Lung (tissue), 12 donors: ENCODE results near the gene TRAPPC1. TPM values are rescaled to one million over a fixed set of nuclear protein-coding genes. Genes with fewer than 3 reads are reported as not detected.

Experiments used
- ATAC-seq: fragments of 200-7000 bp; cut with Tn5 transposase; one replicate; pipeline ENCODE4 v1.9.1; 2020; ENCODE audit warnings: moderate number of reproducible peaks; ENCODE audit not compliant: insufficient read depth, low FRiP score
- DNase-seq, 3 donors: peaks; one replicate each; pipeline ENCODE4 v3.0.0-alpha.2; 2013 to 2017
- H3K27ac ChIP-seq, 2 donors: one replicate each; pipeline ENCODE4 v1.5.1; 2013; ENCODE audit warnings: mild to moderate bottlenecking in 2 of 2, moderate library complexity in 2 of 2, control low read depth in 1 of 2, inconsistent platforms in 1 of 2, low read depth in 1 of 2, low read length in 1 of 2
- H3K27me3 ChIP-seq, 3 donors: one replicate each; pipeline ENCODE4 v1.5.1; 2013; ENCODE audit warnings: low read length in 2 of 3; ENCODE audit not compliant: control insufficient read depth in 3 of 3, insufficient read depth in 3 of 3
- H3K36me3 ChIP-seq, 4 donors: one replicate each; pipeline ENCODE4 v1.5.1; 2013; ENCODE audit warnings: low read length in 4 of 4, mild to moderate bottlenecking in 1 of 4, moderate library complexity in 1 of 4; ENCODE audit not compliant: control insufficient read depth in 4 of 4, insufficient read depth in 4 of 4
- H3K4me1 ChIP-seq, 5 donors: one replicate each; pipeline ENCODE4 v1.5.1; 2013; ENCODE audit warnings: low read length in 5 of 5, mild to moderate bottlenecking in 2 of 5, moderate library complexity in 1 of 5; ENCODE audit not compliant: control insufficient read depth in 5 of 5, insufficient read depth in 5 of 5
- H3K4me3 ChIP-seq: one replicate; pipeline ENCODE4 v1.5.1; 2013; ENCODE audit warnings: mild to moderate bottlenecking, control low read depth, moderate library complexity
- H3K9ac ChIP-seq, 2 donors: one replicate each; pipeline ENCODE4 v1.5.1; 2013; ENCODE audit warnings: low read length in 2 of 2, control low read depth in 1 of 2; ENCODE audit not compliant: insufficient read depth in 1 of 2
- H3K9me3 ChIP-seq, 4 donors: one replicate each; pipeline ENCODE4 v1.5.1; 2013; ENCODE audit warnings: low read length in 3 of 4, mild to moderate bottlenecking in 1 of 4, moderate library complexity in 1 of 4; ENCODE audit not compliant: control insufficient read depth in 4 of 4, insufficient read depth in 3 of 4
- CTCF ChIP-seq: IDR thresholded peaks from 2 replicates; pipeline ENCODE4 v1.5.1; 2012; ENCODE audit warnings: mild to moderate bottlenecking; ENCODE audit errors: control extremely low read depth, extremely low read depth
- WGBS, 2 donors: extraction: QIAGEN DNeasy Blood & Tissue Kit; methylation state at CpG; one replicate each; pipeline ENCODE4 v1.1.7; 2013; 5-methylcytosine and 5-hydroxymethylcytosine counted together
- polyA plus RNA-seq, 2 donors: library from polyadenylated mRNA; stranded (reverse); fragments of 200-250 nt; gene quantifications; one replicate each; pipeline ENCODE4 v1.2.1, GENCODE V29; 2013
- total RNA-seq, 2 donors: library from RNA; depleted of rRNA in 1 of 2; stranded (reverse); fragments of >200 nt in 1 of 2; gene quantifications; one replicate each; pipeline ENCODE4 v1.2.1, GENCODE V29; 2014 to 2021
- donor health status: control.
- donor health status: control.
- donor health status: Bipolar disorder and iron deficiency.
- donor health status: healthy.
- donor health status: DM: yes; HTN: yes; CAD: no.

Gene TRAPPC1
- total and polyA plus RNA-seq, 4 donors: 58.9 to 213 (median 165) TPM

- peaks cover 0 to 34% (median 22%) of the 10 kb centered on the region in 4 donors for H3K36me3 ChIP-seq
- peak; percentile 15 for TF ChIP-seq CTCF
- peak overlapping the region; percentile 86 to 93 for H3K27ac ChIP-seq
- DNase-seq: peak; percentile 97 to 98 (median 98)
- peak overlapping the region in 1 of 2 donors; percentile 79 for H3K9ac ChIP-seq
- H3K4me1 ChIP-seq: peaks cover 15 to 44% (median 22%) of the 10 kb centered on the region in 5 donors
- WGBS, 2 donors: 22 to 32% methylated on average over 11 of the region's 11 CpGs
- peak; percentile 31 for ATAC-seq
- no peaks in the 10 kb centered on the region for H3K9me3 ChIP-seq
- no peak overlapping the region for H3K4me3 ChIP-seq
- H3K27me3 ChIP-seq: no peaks in the 10 kb centered on the region
These were observed 42.4 kb downstream of the TRAPPC1 start for GRCh38 chr17:7889166-7889955.

DNA sequence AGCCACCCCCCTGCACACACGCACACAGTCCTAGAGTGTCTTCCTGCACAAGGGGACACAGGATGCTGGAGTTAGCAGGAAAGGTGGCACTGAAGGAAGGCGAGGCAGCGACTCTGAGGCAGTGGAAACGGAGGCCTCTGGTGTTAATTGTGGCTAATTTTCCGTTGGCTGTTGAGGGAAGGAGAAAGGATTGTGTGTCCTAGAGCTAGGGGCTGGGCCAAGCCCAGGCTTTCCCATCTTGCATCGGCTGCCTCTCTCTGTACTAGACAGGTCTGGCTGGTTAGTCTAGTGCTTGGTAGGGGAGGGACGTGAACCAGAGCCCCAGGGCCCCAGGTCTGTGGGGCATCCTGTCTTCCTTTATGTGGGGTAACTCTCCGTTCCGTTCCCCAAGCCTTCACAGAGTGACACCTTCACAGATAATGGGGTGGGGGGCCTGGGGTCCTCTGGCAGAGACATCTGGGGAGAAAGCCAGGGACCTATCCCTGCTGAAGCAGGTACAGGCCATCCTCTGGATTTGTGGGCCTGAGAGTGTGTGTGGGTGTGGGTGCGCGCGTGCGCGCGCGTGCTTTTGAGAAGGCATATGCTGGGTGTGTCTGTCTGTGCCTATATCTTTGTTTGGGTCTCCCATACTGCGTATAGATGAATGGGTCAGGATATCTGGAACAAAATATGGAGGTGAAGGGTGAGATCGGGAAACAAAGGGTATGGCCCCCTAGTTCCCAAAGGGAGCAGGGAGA is 43.4 kb downstream of the TRAPPC1 start, which contains the start of gene CHD3:
TSS of gene CHD3 (plus strand) at position 606 of the 737 bp plus-strand sequence. CDS start 212 bp downstream, outside the sequence.
- Histone ChIP-seq H3K9me3 (no peaks in the 10 kb centered on the region), H3K4me1 (peaks cover 15 to 50% (median 22%) of the 10 kb centered on the region in 5 donors), H3K27ac (peak within 1 kb of the TSS; percentile 86 to 93), H3K9ac (peak within 1 kb of the TSS; percentile 8 to 79), H3K27me3 (no peaks in the 10 kb centered on the region), H3K4me3 (no peak within 1 kb of the TSS), H3K36me3 (peaks cover 0 to 24% (median 12%) of the 10 kb centered on the region in 4 donors)
- DNase-seq: peak in 2 of 3 donors; percentile 72 to 76
- TF ChIP-seq CTCF: no peak
- WGBS, 2 donors: 28 to 34% methylated on average over 18 of the region's 18 CpGs
- no peak for ATAC-seq

DNA sequence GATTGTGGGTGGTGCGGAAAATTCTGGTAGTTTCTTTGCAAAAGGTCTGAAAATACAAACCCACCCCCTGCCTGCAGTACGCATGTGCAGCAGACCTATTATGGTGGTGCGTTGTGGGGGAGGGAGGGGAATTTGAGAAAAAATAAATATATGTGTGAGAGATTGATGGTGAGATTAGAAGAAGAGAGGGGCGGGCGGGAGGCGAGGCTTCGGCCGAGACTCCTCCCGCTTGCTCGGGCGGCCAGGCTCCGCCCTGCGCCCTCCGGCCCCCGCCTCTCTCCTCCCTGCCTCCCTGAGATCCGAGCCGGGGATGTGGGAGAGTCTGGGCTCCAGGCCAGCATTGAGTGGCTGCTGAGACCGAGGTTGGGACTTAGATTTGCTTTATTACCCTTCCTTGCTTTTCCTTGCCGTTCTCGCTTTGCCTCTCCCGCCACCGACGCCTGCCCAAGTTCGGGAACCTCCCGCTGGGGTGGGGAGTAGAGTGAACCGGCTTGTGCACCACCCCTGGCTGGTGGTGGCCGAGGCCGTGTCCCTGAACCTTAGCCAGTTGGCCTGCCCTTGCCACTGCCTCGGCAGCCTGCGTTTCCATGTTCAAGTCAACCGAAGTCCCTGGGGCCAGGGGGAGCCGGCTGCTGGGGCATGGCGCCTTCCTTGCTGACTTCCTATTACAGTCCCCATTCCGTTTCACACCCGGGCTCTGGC is 44.1 kb downstream of the TRAPPC1 start:
- peak overlapping the region; percentile 86 to 93 for H3K27ac ChIP-seq
- peak overlapping the region; percentile 8 to 76 for H3K9ac ChIP-seq
- H3K9me3 ChIP-seq: no peaks in the 10 kb centered on the region
- ATAC-seq (peak; percentile 87), DNase-seq (peak; percentile 98 to 100 (median 100))
- no peaks in the 10 kb centered on the region for H3K27me3 ChIP-seq
- WGBS, 2 donors: 0% methylated on average over 35 of the region's 35 CpGs
- TF ChIP-seq CTCF: no peak
- no peak overlapping the region for H3K4me3 ChIP-seq
- H3K36me3 ChIP-seq: peaks cover 0 to 21% (median 13%) of the 10 kb centered on the region in 4 donors
- peaks cover 15 to 58% (median 24%) of the 10 kb centered on the region in 5 donors for H3K4me1 ChIP-seq
